Tracheal epithelial cell (primary cell): ENCODE results near the gene RAB37. TPM values are rescaled to one million over a fixed set of nuclear protein-coding genes. Genes with fewer than 3 reads are reported as not detected.

ENCODE experiments used
- total RNA-seq: library from RNA; depleted of rRNA; stranded (reverse); fragments of >200 nt; gene quantifications from 2 replicates; pipeline ENCODE4 v1.2.1, GENCODE V29; 2014

RAB37 gene
- 0.48 and 0.64 TPM in 2 replicates for total RNA-seq

DNA sequence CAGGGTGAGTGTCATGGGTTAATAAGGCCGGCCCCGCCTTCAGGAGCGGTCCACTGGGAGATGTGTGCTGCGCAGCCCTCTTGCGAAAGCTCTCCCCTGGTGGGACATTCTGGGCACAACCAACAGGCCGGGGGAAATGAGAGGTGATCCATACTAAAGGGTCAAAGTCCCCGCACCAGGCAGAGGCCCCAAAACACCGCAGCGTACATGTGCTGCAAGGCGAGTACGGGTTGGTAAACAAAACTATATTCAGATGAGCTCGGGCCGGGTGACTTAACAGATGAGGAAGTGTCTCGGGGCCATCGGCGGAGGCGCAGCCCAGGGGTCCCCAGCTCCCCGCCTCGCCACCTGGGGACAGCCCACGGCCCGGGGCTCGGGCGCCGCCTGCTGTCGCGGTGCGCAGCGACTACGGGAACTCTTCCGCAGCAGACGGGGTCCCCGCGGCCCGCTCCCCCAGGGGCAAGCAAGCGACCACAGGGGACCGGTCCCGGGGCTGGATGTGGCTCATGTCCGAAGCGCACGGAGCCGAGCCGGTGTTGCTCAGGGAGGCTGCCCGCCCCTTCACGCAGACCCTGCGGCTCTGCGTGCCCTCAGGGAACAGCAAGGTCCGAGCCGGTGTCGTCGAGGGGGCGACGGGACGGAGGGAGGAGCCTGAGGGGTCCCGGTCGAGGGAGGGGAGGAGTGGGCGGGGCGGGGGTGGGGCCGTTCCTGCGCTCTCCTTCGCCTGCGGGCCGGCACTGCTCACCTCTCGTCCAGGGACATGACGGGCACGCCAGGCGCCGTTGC is at the start of gene RAB37:
RAB37 (plus strand) TSS at position 744 of the 786 bp plus-strand sequence; CDS start at position 761, 17 bp downstream.

GRCh38 chr17:74712756-74713155 is 24.3 kb upstream of the RAB37 start, which contains the start of gene CD300LF:
Gene CD300LF (minus strand): TSS chr17:74712923. CDS start chr17:74712866, 57 bp downstream.

DNA sequence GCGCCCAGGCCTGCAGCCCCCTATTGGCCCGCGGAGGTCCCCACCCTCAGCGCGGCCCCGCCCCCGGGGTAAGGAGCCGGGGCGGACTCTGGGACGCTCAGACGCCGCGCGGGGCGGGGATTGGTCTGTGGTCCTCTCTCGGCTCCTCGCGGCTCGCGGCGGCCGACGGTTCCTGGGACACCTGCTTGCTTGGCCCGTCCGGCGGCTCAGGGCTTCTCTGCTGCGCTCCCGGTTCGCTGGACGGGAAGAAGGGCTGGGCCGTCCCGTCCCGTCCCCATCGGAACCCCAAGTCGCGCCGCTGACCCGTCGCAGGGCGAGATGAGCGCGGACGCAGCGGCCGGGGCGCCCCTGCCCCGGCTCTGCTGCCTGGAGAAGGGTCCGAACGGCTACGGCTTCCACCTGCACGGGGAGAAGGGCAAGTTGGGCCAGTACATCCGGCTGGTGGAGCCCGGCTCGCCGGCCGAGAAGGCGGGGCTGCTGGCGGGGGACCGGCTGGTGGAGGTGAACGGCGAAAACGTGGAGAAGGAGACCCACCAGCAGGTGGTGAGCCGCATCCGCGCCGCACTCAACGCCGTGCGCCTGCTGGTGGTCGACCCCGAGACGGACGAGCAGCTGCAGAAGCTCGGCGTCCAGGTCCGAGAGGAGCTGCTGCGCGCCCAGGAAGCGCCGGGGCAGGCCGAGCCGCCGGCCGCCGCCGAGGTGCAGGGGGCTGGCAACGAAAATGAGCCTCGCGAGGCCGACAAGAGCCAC is 11.6 kb downstream of the RAB37 start, which contains the start of gene NHERF1:
NHERF1 (plus strand) TSS at position 100 of the 750 bp plus-strand sequence; CDS start at position 319, 219 bp downstream.

DNA sequence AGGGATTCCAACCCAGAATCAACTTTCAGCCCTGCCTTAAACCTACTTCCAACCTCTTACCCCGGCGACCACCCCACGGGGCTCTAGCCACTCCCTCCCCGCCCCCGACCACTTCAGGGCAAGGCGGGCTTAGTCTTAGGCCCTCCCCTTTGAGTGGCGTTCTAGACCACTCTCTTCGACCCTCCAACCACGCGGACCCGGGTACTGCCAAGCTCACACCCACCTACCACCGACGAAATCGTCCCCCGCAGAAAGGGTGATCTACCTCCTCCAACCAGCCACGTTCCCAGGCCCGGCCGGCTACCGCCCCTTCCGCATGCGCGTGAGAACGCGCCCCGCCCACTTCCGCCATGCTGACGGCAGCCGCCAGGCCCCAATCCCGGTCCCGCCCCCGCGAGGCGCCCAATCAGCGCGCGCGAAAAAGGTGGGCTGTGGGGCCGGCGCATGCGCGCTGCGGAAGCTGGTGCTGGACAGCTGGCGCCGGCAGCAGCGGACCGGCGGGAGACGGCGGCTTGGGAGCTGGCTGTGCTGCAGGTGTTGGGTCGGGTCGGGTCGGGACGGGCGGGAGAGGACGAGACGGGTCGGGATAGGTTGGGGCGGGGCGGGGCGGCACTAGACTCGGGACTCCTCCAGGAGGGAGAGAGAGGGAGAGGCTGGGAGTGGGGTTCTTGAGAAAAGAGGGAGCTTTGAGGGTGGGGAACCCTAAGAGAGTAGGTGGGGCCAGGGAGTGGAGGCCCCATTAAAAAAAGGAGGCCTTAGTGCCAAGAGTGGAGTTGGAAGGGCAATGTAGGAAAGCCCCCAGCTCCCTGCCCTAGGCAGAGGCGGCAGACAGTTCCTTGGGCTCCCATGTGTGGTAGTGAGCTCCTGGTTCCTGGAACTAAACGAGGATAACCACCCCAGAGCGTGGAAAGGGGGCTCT is 39.2 kb downstream of the RAB37 start, which contains the start of gene NAT9:
NAT9 (minus strand) TSS at position 302 of the 919 bp plus-strand sequence. CDS start 647 bp downstream, outside the sequence.

Other genes with a start within 250 kb of the RAB37 start
- not detected in 2 replicates for gene CD300LB, start 205.8 kb upstream of the RAB37 start, total RNA-seq
- not detected in 2 replicates for gene CD300C, start 191.1 kb upstream of the RAB37 start, total RNA-seq
- not detected in 2 replicates for gene CD300H, start 169.7 kb upstream of the RAB37 start, total RNA-seq
- not detected in 2 replicates for gene CD300LD, start 145.0 kb upstream of the RAB37 start, total RNA-seq
- under 0.01 TPM in 1 of 2 replicates, not detected in the other for gene CD300E, start 113.5 kb upstream of the RAB37 start, total RNA-seq
- not detected in 2 replicates for gene CD300LF, start 24.3 kb upstream of the RAB37 start, total RNA-seq
- 39.5 and 88.5 TPM in 2 replicates for gene NHERF1, start 11.4 kb downstream of the RAB37 start, total RNA-seq
- 34.0 and 37.7 TPM in 2 replicates for gene NAT9, start 39.1 kb downstream of the RAB37 start, total RNA-seq
- not detected in 2 replicates for gene GRIN2C, start 122.6 kb downstream of the RAB37 start, total RNA-seq
- 32.0 and 43.7 TPM in 2 replicates for gene FDXR, start 135.7 kb downstream of the RAB37 start, total RNA-seq
- gene FADS6, start 156.4 kb downstream of the RAB37 start, total RNA-seq: 0.21 and 0.24 TPM in 2 replicates
- 1.3 and 1.9 TPM in 2 replicates for gene USH1G, start 186.0 kb downstream of the RAB37 start, total RNA-seq
- gene OTOP2, start 187.0 kb downstream of the RAB37 start, total RNA-seq: not detected in 2 replicates
- not detected in 2 replicates for gene OTOP3, start 198.6 kb downstream of the RAB37 start, total RNA-seq
- gene HID1, start 235.5 kb downstream of the RAB37 start, total RNA-seq: 2.4 and 3.4 TPM in 2 replicates